Osteoblast (primary cell): ENCODE measurements around the gene MED10. TPM values are rescaled to one million over a fixed set of nuclear protein-coding genes. Genes with fewer than 3 reads are reported as not detected.

Experiments
- DNase-seq: peaks from one replicate; pipeline ENCODE4 v3.0.0; 2011; ENCODE audit warnings: low spot score, mixed read lengths; ENCODE audit not compliant: insufficient read length; ENCODE audit errors: missing footprints
- H2AFZ ChIP-seq: 2 replicates; pipeline ENCODE4 v1.6.0; 2011; ENCODE audit warnings: mild to moderate bottlenecking, low read length
- H3K27ac ChIP-seq: 2 replicates; pipeline ENCODE4 v1.5.1; 2011; ENCODE audit warnings: mild to moderate bottlenecking, low read depth, low read length, moderate library complexity
- H3K27me3 ChIP-seq: 2 replicates; pipeline ENCODE4 v1.6.0; 2012; ENCODE audit warnings: mild to moderate bottlenecking, control low read depth, inconsistent platforms, low read length, moderate library complexity; ENCODE audit not compliant: insufficient read depth
- H3K36me3 ChIP-seq: 2 replicates; pipeline ENCODE4 v1.5.1; 2011; ENCODE audit warnings: mild to moderate bottlenecking, low read length, control low read depth, moderate library complexity; ENCODE audit not compliant: insufficient read depth
- H3K4me1 ChIP-seq: 2 replicates; pipeline ENCODE4 v1.5.1; 2011; ENCODE audit warnings: mild to moderate bottlenecking, low read length, control low read depth, moderate library complexity; ENCODE audit not compliant: insufficient read depth
- H3K4me2 ChIP-seq: 2 replicates; pipeline ENCODE4 v1.6.0; 2011; ENCODE audit warnings: mild to moderate bottlenecking, low read length; ENCODE audit not compliant: insufficient read depth
- H3K4me3 ChIP-seq: fragments of 200-600 bp; sonication (generic); 3 replicates; pipeline ENCODE4 v1.5.1; 2012; ENCODE audit warnings: mild to moderate bottlenecking, low read length, inconsistent platforms; ENCODE audit not compliant: insufficient read depth
- H3K79me2 ChIP-seq: 2 replicates; pipeline ENCODE4 v1.6.0; 2012; ENCODE audit warnings: mild to moderate bottlenecking, low read length, control low read depth, inconsistent platforms; ENCODE audit not compliant: insufficient read depth
- H3K9me3 ChIP-seq: 2 replicates; pipeline ENCODE4 v1.5.1; 2011; ENCODE audit warnings: low read depth, low read length, control low read depth
- H4K20me1 ChIP-seq: 2 replicates; pipeline ENCODE4 v1.6.0; 2012; ENCODE audit warnings: mild to moderate bottlenecking, low read length, control low read depth; ENCODE audit not compliant: insufficient read depth
- CTCF ChIP-seq: IDR thresholded peaks from 2 replicates; pipeline ENCODE4 v1.5.1; 2011; ENCODE audit warnings: mild to moderate bottlenecking, low read depth, low read length, moderate library complexity; ENCODE audit errors: extremely low read depth
- total RNA-seq: library from RNA; depleted of rRNA; stranded (reverse); fragments of >200 nt; gene quantifications from 2 replicates; pipeline ENCODE4 v1.2.3, GENCODE V29; 2012

The MED10 gene
- total RNA-seq, 1 donor = 13.4 TPM

GRCh38 chr5:6322163-6322713, 56.1 kb downstream of the MED10 start:
- no peaks in the 10 kb centered on the region for H3K4me1 ChIP-seq
- DNase-seq = no peak
- no peak overlapping the region for H2AFZ ChIP-seq
- no peak overlapping the region for H3K4me2 ChIP-seq
- no peaks in the 10 kb centered on the region for H4K20me1 ChIP-seq
- no peaks in the 10 kb centered on the region for H3K27me3 ChIP-seq
- no peak overlapping the region for H3K4me3 ChIP-seq
- no peaks in the 10 kb centered on the region for H3K9me3 ChIP-seq
- no peak overlapping the region for H3K27ac ChIP-seq
- no peak for TF ChIP-seq CTCF
- H3K36me3 ChIP-seq = no peaks in the 10 kb centered on the region
- no peaks in the 10 kb centered on the region for H3K79me2 ChIP-seq

Other genes starting within 250 kb of the MED10 start
- gene UBE2QL1, start 70.3 kb upstream of the MED10 start, total RNA-seq = under 0.01 and 0.29 TPM in 2 replicates